ENCODE data around the gene HMX1. TPM values are rescaled to one million over a fixed set of nuclear protein-coding genes. Genes with fewer than 3 reads are reported as not detected.

HMX1 gene
- total and polyA plus RNA-seq, 2 experiments from 2014 or later = not detected

GRCh38 chr4:8908206-8908893, 36.7 kb upstream of the HMX1 start:
- no peak overlapping the region for H3K27ac ChIP-seq
- no peaks in the 10 kb centered on the region for H3K4me1 ChIP-seq (ENCODE audit: insufficient read depth)
- H3K4me2 ChIP-seq = no peak overlapping the region
- no peak overlapping the region for H3K4me3 ChIP-seq
- no peak for DNase-seq (ENCODE audit: low spot score)
- 84% methylated on average over 34 of the region's 34 CpGs for WGBS (ENCODE audit: low lambda C conversion rate, missing lambda C conversion rate)
- TF ChIP-seq EZH2phosphoT487 (IDR thresholded peaks at IDR 0.05; ENCODE audit: low read depth, severe bottlenecking, unreplicated experiment) (no peak), EZH2 (IDR thresholded peaks at IDR 0.05; ENCODE audit: borderline replicate concordance) (no peak), CTCF (IDR thresholded peaks at IDR 0.05; ENCODE audit: poor library complexity) (no peak)
- no peaks in the 10 kb centered on the region for H4K20me1 ChIP-seq (ENCODE audit: insufficient read depth, poor library complexity, severe bottlenecking)
- H3K9me2 ChIP-seq (replicated peaks; ENCODE audit: insufficient read depth) = no peaks in the 10 kb centered on the region
- H3K79me2 ChIP-seq = no peaks in the 10 kb centered on the region
- H3K9me3 ChIP-seq (ENCODE audit: low read depth) = no peaks in the 10 kb centered on the region
- H3K27me3 ChIP-seq = no peaks in the 10 kb centered on the region
- H3K36me3 ChIP-seq (replicated peaks; ENCODE audit: insufficient read depth, low read depth) = no peaks in the 10 kb centered on the region
- no peak overlapping the region for H2AFZ ChIP-seq

- Histone ChIP-seq H3K27ac (no peak overlapping the region), H3K27me3 (no peaks in the 10 kb centered on the region)
- DNase-seq (ENCODE audit: low spot score) = no peak
These were observed 36.1 kb upstream of the HMX1 start for GRCh38 chr4:8907596-8908205.

GRCh38 chr4:8906991-8907595, 35.5 kb upstream of the HMX1 start:
- H3K36me3 ChIP-seq (replicated peaks; ENCODE audit: insufficient read depth, low read depth) = no peaks in the 10 kb centered on the region
- H3K27me3 ChIP-seq = no peaks in the 10 kb centered on the region
- TF ChIP-seq EZH2 (IDR thresholded peaks at IDR 0.05; ENCODE audit: borderline replicate concordance) = no peak
- TF ChIP-seq CTCF (IDR thresholded peaks at IDR 0.05; ENCODE audit: poor library complexity) = no peak
- no peak for TF ChIP-seq EZH2phosphoT487 (IDR thresholded peaks at IDR 0.05; ENCODE audit: low read depth, severe bottlenecking, unreplicated experiment)
- no peaks in the 10 kb centered on the region for H3K9me2 ChIP-seq (replicated peaks; ENCODE audit: insufficient read depth)
- H3K4me2 ChIP-seq = no peak overlapping the region
- DNase-seq (ENCODE audit: low spot score) = no peak
- H4K20me1 ChIP-seq (ENCODE audit: insufficient read depth, poor library complexity, severe bottlenecking) = no peaks in the 10 kb centered on the region
- no peak overlapping the region for H2AFZ ChIP-seq
- H3K79me2 ChIP-seq = no peaks in the 10 kb centered on the region
- no peak overlapping the region for H3K4me3 ChIP-seq
- no peak overlapping the region for H3K27ac ChIP-seq
- no peaks in the 10 kb centered on the region for H3K9me3 ChIP-seq (ENCODE audit: low read depth)
- no peaks in the 10 kb centered on the region for H3K4me1 ChIP-seq (ENCODE audit: insufficient read depth)
- WGBS (ENCODE audit: low lambda C conversion rate, missing lambda C conversion rate) = 90% methylated on average over 22 of the region's 22 CpGs

More at GRCh38 chr4:8907596-8908205, 36.1 kb upstream of the HMX1 start:
- TF ChIP-seq EZH2 (IDR thresholded peaks at IDR 0.05; ENCODE audit: borderline replicate concordance) (no peak), CTCF (IDR thresholded peaks at IDR 0.05; ENCODE audit: poor library complexity) (no peak), EZH2phosphoT487 (IDR thresholded peaks at IDR 0.05; ENCODE audit: low read depth, severe bottlenecking, unreplicated experiment) (no peak)
- Histone ChIP-seq H3K79me2 (no peaks in the 10 kb centered on the region), H3K9me3 (ENCODE audit: low read depth) (no peaks in the 10 kb centered on the region), H3K4me3 (no peak overlapping the region), H3K9me2 (replicated peaks; ENCODE audit: insufficient read depth) (no peaks in the 10 kb centered on the region), H4K20me1 (ENCODE audit: insufficient read depth, poor library complexity, severe bottlenecking) (no peaks in the 10 kb centered on the region), H2AFZ (no peak overlapping the region), H3K4me2 (no peak overlapping the region), H3K4me1 (ENCODE audit: insufficient read depth) (no peaks in the 10 kb centered on the region), H3K36me3 (replicated peaks; ENCODE audit: insufficient read depth, low read depth) (no peaks in the 10 kb centered on the region)
- WGBS (ENCODE audit: low lambda C conversion rate, missing lambda C conversion rate) = 86% methylated on average over 13 of the region's 14 CpGs

Measured in hepatocyte (in vitro differentiated cells).